Loucy (cell line): Measurements from ENCODE around the gene NEK9.

Source experiments
- H2AFZ ChIP-seq: fragments of 200-600 bp; sonication (generic); 2 replicates; pipeline ENCODE4 v1.6.0; 2016; ENCODE audit warnings: antibody characterized with exemption, mild to moderate bottlenecking, low read length, moderate library complexity
- H3F3A ChIP-seq: fragments of 200-600 bp; 2 replicates; pipeline ENCODE4 v1.6.0; 2016; ENCODE audit warnings: antibody characterized with exemption, low read depth, mild to moderate bottlenecking
- H3K27me3 ChIP-seq: fragments of 200-600 bp; sonication (generic); 2 replicates; pipeline ENCODE4 v1.6.1; 2014; ENCODE audit warnings: low read length, mild to moderate bottlenecking; ENCODE audit not compliant: insufficient read depth, poor library complexity, severe bottlenecking
- H3K36me3 ChIP-seq: fragments of 200-600 bp; sonication (generic); 2 replicates; pipeline ENCODE4 v1.6.1; 2016; ENCODE audit warnings: low read length; ENCODE audit not compliant: insufficient read depth
- H3K4me1 ChIP-seq: fragments of 200-600 bp; sonication (generic); 2 replicates; pipeline ENCODE4 v1.5.1; 2014; ENCODE audit warnings: low read length, mild to moderate bottlenecking; ENCODE audit not compliant: insufficient read depth, poor library complexity, severe bottlenecking
- H3K4me2 ChIP-seq: fragments of 200-600 bp; sonication (generic); 2 replicates; pipeline ENCODE4 v1.6.0; 2014; ENCODE audit warnings: antibody characterized with exemption, low read length, low read depth, mild to moderate bottlenecking; ENCODE audit not compliant: poor library complexity, severe bottlenecking
- H3K4me3 ChIP-seq: fragments of 200-600 bp; sonication (generic); 2 replicates; pipeline ENCODE4 v1.5.1; 2014; ENCODE audit warnings: low read length, mild to moderate bottlenecking, mixed read lengths; ENCODE audit not compliant: poor library complexity, severe bottlenecking
- H3K79me2 ChIP-seq: fragments of 200-600 bp; sonication (generic); 2 replicates; pipeline ENCODE4 v1.6.1; 2014; ENCODE audit warnings: low read length; ENCODE audit not compliant: insufficient read depth
- H3K9ac ChIP-seq: fragments of 200-600 bp; sonication (generic); 2 replicates; pipeline ENCODE4 v1.6.0; 2014; ENCODE audit warnings: mild to moderate bottlenecking, low read depth, low read length, moderate library complexity; ENCODE audit not compliant: poor library complexity, severe bottlenecking
- H3K9me2 ChIP-seq: fragments of 200-600 bp; sonication (generic); replicated peaks from 2 replicates; pipeline ENCODE4 v1.6.1; 2016; ENCODE audit warnings: low read depth, low read length, mixed read lengths
- H3K9me3 ChIP-seq: fragments of 200-600 bp; sonication (generic); 2 replicates; pipeline ENCODE4 v1.6.1; 2014; ENCODE audit warnings: mild to moderate bottlenecking, antibody characterized with exemption, low read length, low read depth; ENCODE audit not compliant: insufficient read depth
- H4K20me1 ChIP-seq: fragments of 200-600 bp; sonication (generic); 2 replicates; pipeline ENCODE4 v1.6.0; 2014; ENCODE audit warnings: antibody characterized with exemption, low read length, mild to moderate bottlenecking; ENCODE audit not compliant: insufficient read depth, poor library complexity, severe bottlenecking
- EZH2phosphoT487 ChIP-seq: fragments of 200-600 bp; IDR thresholded peaks from 2 replicates; pipeline ENCODE4 v1.6.1; 2018; ENCODE audit warnings: antibody characterized with exemption, mild to moderate bottlenecking, moderate library complexity, borderline replicate concordance
- TF ChIP-seq, protein P1 (sequence below): fragments of 200-600 bp; sonication (generic); conservative IDR thresholded peaks from 2 replicates; pipeline ENCODE4 v1.5.1; 2014; ENCODE audit warnings: mild to moderate bottlenecking, antibody characterized with exemption, low read length

Gene NEK9

GRCh38 chr14:75040959-75041358 is 85.9 kb downstream of the NEK9 start:
- Histone ChIP-seq H3K36me3 (no peaks in the 10 kb centered on the region), H2AFZ (no peak overlapping the region), H3K4me1 (peaks cover 11% of the 10 kb centered on the region)

GRCh38 chr14:75040507-75040906 is 86.3 kb downstream of the NEK9 start:
- no peak overlapping the region for H3K9ac ChIP-seq
- H3K79me2 ChIP-seq: no peaks in the 10 kb centered on the region
- no peaks in the 10 kb centered on the region for H3K9me3 ChIP-seq
- no peaks in the 10 kb centered on the region for H3K27me3 ChIP-seq
- H3F3A ChIP-seq: no peaks in the 10 kb centered on the region
- H3K4me1 ChIP-seq: peaks cover 11% of the 10 kb centered on the region
- H3K4me2 ChIP-seq: no peak overlapping the region
- TF ChIP-seq, protein P1, sequence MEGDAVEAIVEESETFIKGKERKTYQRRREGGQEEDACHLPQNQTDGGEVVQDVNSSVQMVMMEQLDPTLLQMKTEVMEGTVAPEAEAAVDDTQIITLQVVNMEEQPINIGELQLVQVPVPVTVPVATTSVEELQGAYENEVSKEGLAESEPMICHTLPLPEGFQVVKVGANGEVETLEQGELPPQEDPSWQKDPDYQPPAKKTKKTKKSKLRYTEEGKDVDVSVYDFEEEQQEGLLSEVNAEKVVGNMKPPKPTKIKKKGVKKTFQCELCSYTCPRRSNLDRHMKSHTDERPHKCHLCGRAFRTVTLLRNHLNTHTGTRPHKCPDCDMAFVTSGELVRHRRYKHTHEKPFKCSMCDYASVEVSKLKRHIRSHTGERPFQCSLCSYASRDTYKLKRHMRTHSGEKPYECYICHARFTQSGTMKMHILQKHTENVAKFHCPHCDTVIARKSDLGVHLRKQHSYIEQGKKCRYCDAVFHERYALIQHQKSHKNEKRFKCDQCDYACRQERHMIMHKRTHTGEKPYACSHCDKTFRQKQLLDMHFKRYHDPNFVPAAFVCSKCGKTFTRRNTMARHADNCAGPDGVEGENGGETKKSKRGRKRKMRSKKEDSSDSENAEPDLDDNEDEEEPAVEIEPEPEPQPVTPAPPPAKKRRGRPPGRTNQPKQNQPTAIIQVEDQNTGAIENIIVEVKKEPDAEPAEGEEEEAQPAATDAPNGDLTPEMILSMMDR: no peak
- TF ChIP-seq EZH2phosphoT487: no peak
- H3K36me3 ChIP-seq: no peaks in the 10 kb centered on the region
- no peaks in the 10 kb centered on the region for H4K20me1 ChIP-seq
- no peak overlapping the region for H2AFZ ChIP-seq
- no peak overlapping the region for H3K4me3 ChIP-seq
- no peaks in the 10 kb centered on the region for H3K9me2 ChIP-seq

More at GRCh38 chr14:75040959-75041358, 85.9 kb downstream of the NEK9 start:
- Histone ChIP-seq H3K4me3 (no peak overlapping the region), H3K9me3 (no peaks in the 10 kb centered on the region), H3K9me2 (no peaks in the 10 kb centered on the region), H3K4me2 (no peak overlapping the region), H4K20me1 (no peaks in the 10 kb centered on the region), H3K79me2 (no peaks in the 10 kb centered on the region), H3F3A (no peaks in the 10 kb centered on the region), H3K9ac (no peak overlapping the region), H3K27me3 (no peaks in the 10 kb centered on the region)
- no peak for TF ChIP-seq EZH2phosphoT487
- TF ChIP-seq, protein P1: no peak

GRCh38 chr14:75032939-75033338 is 93.9 kb downstream of the NEK9 start:
- H3K36me3 ChIP-seq: no peaks in the 10 kb centered on the region
- TF ChIP-seq, protein P1: no peak
- TF ChIP-seq EZH2phosphoT487: no peak

More at GRCh38 chr14:75032939-75033338, 93.9 kb downstream of the NEK9 start:
- Histone ChIP-seq H3F3A (no peaks in the 10 kb centered on the region), H3K9me3 (no peaks in the 10 kb centered on the region), H4K20me1 (no peaks in the 10 kb centered on the region), H2AFZ (no peak overlapping the region), H3K9ac (no peak overlapping the region), H3K79me2 (no peaks in the 10 kb centered on the region), H3K9me2 (no peaks in the 10 kb centered on the region), H3K27me3 (no peaks in the 10 kb centered on the region), H3K4me3 (no peak overlapping the region), H3K4me1 (no peaks in the 10 kb centered on the region), H3K4me2 (no peak overlapping the region)
